H1 (cell line): ENCODE data around the gene RAB10. TPM values are rescaled to one million over a fixed set of nuclear protein-coding genes. Genes with fewer than 3 reads are reported as not detected.

Source experiments
- CTCF ChIA-PET: fragments of 300-600 bp; sonication (Branson Sonifier 250); formaldehyde crosslinking; loops from one replicate; lab custom pipeline; 2021; ENCODE audit not compliant: partially characterized antibody; lab: Charles Lee
- POLR2A ChIA-PET: fragments of 300-600 bp; sonication (Branson Sonifier 250); formaldehyde crosslinking; loops from one replicate; lab custom pipeline; 2021; ENCODE audit warnings: inconsistent platforms; ENCODE audit not compliant: partially characterized antibody; lab: Charles Lee
- DNase-seq, 2 experiments: peaks; one replicate each; pipeline versions ENCODE4 v3.0.0 to v3.0.0-alpha.2; 2010 to 2022; ENCODE audit warnings: low spot score in 2 of 2, low read depth in 1 of 2, mixed read lengths in 1 of 2
- FAIRE-seq: peaks from 2 replicates; lab custom pipeline; 2011; peaks lifted over from hg19 to GRCh38; lab: Jason Lieb, UNC
- H2AFZ ChIP-seq: 2 replicates; pipeline ENCODE4 v1.8.1; 2012; ENCODE audit warnings: low read length, inconsistent platforms
- H2AK5ac ChIP-seq: 2 replicates; pipeline ENCODE4 v1.6.1; 2013; ENCODE audit warnings: low read depth, low read length
- H2BK120ac ChIP-seq: replicated peaks from 2 replicates; pipeline ENCODE3; 2013; ENCODE audit warnings: low read depth, low read length, inconsistent platforms
- H2BK12ac ChIP-seq: 2 replicates; pipeline ENCODE4 v1.6.1; 2013; ENCODE audit warnings: low read depth, low read length
- H2BK15ac ChIP-seq: 2 replicates; pipeline ENCODE4 v1.6.1; 2013; ENCODE audit warnings: low read length
- H2BK20ac ChIP-seq: 2 replicates; pipeline ENCODE4 v1.6.1; 2013; ENCODE audit warnings: low read length
- H2BK5ac ChIP-seq: 2 replicates; pipeline ENCODE4 v1.6.1; 2013; ENCODE audit warnings: low read depth, low read length
- H3K14ac ChIP-seq: 2 replicates; pipeline ENCODE4 v1.6.1; 2013; ENCODE audit warnings: inconsistent platforms; ENCODE audit not compliant: insufficient read length
- H3K18ac ChIP-seq: 2 replicates; pipeline ENCODE4 v1.6.1; 2013; ENCODE audit warnings: low read length; ENCODE audit errors: extremely low read depth
- H3K23ac ChIP-seq: 2 replicates; pipeline ENCODE4 v1.6.1; 2013; ENCODE audit warnings: inconsistent platforms; ENCODE audit not compliant: insufficient read length
- H3K23me2 ChIP-seq: 2 replicates; pipeline ENCODE4 v1.6.1; 2013; ENCODE audit warnings: low read depth, low read length
- H3K27ac ChIP-seq: 2 replicates; pipeline ENCODE4 v1.6.1; 2011; ENCODE audit warnings: low read depth, low read length, inconsistent platforms
- H3K27me3 ChIP-seq, 4 experiments: replicated peaks in 1 of 4; 1 replicate in 1 of 4; 2 replicates in 3 of 4; pipeline versions ENCODE4 v1.6.1 to v1.8.1; 2011 to 2013; ENCODE audit warnings: low read length in 3 of 4, mild to moderate bottlenecking in 3 of 4, inconsistent platforms in 2 of 4, mixed read lengths in 2 of 4, moderate library complexity in 1 of 4; ENCODE audit not compliant: control insufficient read depth in 3 of 4, insufficient read depth in 3 of 4; ENCODE audit errors: extremely low read depth in 1 of 4
- H3K36me3 ChIP-seq, 4 experiments: 2 replicates each; pipeline versions ENCODE4 v1.6.1 to v1.8.1; 2011 to 2013; ENCODE audit warnings: mild to moderate bottlenecking in 4 of 4, low read length in 3 of 4, moderate library complexity in 2 of 4, control low read depth in 1 of 4, inconsistent platforms in 1 of 4; ENCODE audit not compliant: insufficient read depth in 4 of 4, control insufficient read depth in 2 of 4
- H3K4ac ChIP-seq: replicated peaks from 2 replicates; pipeline ENCODE3; 2013; ENCODE audit warnings: low read length, low read depth, mixed read lengths, inconsistent platforms; ENCODE audit not compliant: insufficient read length
- H3K4me1 ChIP-seq, 4 experiments: replicated peaks in 1 of 4; 1 replicate in 1 of 4; 2 replicates in 3 of 4; pipeline versions ENCODE4 v1.6.1 to v1.8.1; 2011 to 2013; ENCODE audit warnings: low read length in 3 of 4, inconsistent platforms in 2 of 4, mixed read lengths in 1 of 4; ENCODE audit not compliant: insufficient read depth in 4 of 4, control insufficient read depth in 3 of 4
- H3K4me2 ChIP-seq, 2 experiments: 2 replicates each; pipeline versions ENCODE4 v1.6.1 to v1.8.1; 2011 to 2013; ENCODE audit warnings: low read depth in 2 of 2, low read length in 2 of 2, control low read depth in 1 of 2, inconsistent platforms in 1 of 2, mild to moderate bottlenecking in 1 of 2; ENCODE audit not compliant: insufficient read depth in 1 of 2
- H3K4me3 ChIP-seq, 4 experiments: fragments of 200-600, 300-600 bp in 1 of 4; sonication (generic), shearing (Covaris generic), sonication (Bioruptor Twin) in 1 of 4; 2 replicates each; pipeline versions ENCODE4 v1.5.1 to v1.8.1; 2011 to 2016; ENCODE audit warnings: low read length in 4 of 4, low read depth in 3 of 4, control low read depth in 2 of 4, inconsistent platforms in 2 of 4, mild to moderate bottlenecking in 2 of 4, mixed read lengths in 1 of 4, moderate library complexity in 1 of 4; ENCODE audit not compliant: insufficient read depth in 2 of 4; ENCODE audit errors: extremely low read depth in 1 of 4
- H3K56ac ChIP-seq: replicated peaks from 2 replicates; pipeline ENCODE3; 2013; ENCODE audit warnings: low read depth, mild to moderate bottlenecking, mixed read lengths, low read length, inconsistent platforms; ENCODE audit not compliant: insufficient read length
- H3K79me1 ChIP-seq: 2 replicates; pipeline ENCODE4 v1.6.1; 2013; ENCODE audit warnings: low read depth, low read length, control low read depth
- H3K79me2 ChIP-seq, 2 experiments: 2 replicates each; pipeline versions ENCODE4 v1.6.1 to v1.8.1; 2012 to 2013; ENCODE audit warnings: low read length in 2 of 2, mild to moderate bottlenecking in 2 of 2, inconsistent platforms in 1 of 2; ENCODE audit not compliant: insufficient read depth in 2 of 2, control insufficient read depth in 1 of 2
- H3K9ac ChIP-seq, 4 experiments: replicated peaks in 1 of 4; 1 replicate in 1 of 4; 2 replicates in 3 of 4; pipeline versions ENCODE4 v1.6.1 to v1.8.1; 2011 to 2013; ENCODE audit warnings: low read depth in 3 of 4, low read length in 3 of 4, control low read depth in 2 of 4, mild to moderate bottlenecking in 2 of 4, moderate library complexity in 2 of 4, inconsistent platforms in 1 of 4; ENCODE audit errors: extremely low read depth in 1 of 4
- H3K9me3 ChIP-seq, 2 experiments: 2 replicates each; pipeline versions ENCODE4 v1.6.1 to v1.8.1; 2012 to 2013; ENCODE audit warnings: mild to moderate bottlenecking in 2 of 2, moderate library complexity in 2 of 2, control low read depth in 1 of 2, inconsistent platforms in 1 of 2, low read depth in 1 of 2, low read length in 1 of 2, mixed read lengths in 1 of 2; ENCODE audit not compliant: insufficient read depth in 2 of 2
- H4K20me1 ChIP-seq, 2 experiments: replicated peaks in 1 of 2; 2 replicates each; pipeline versions ENCODE3 to v1.8.1; 2011 to 2013; ENCODE audit warnings: inconsistent platforms in 2 of 2, low read length in 2 of 2, mild to moderate bottlenecking in 1 of 2; ENCODE audit not compliant: insufficient read depth in 2 of 2, control insufficient read depth in 1 of 2
- H4K5ac ChIP-seq: 2 replicates; pipeline ENCODE4 v1.6.1; 2013; ENCODE audit warnings: low read length, low read depth, mixed read lengths, inconsistent platforms; ENCODE audit not compliant: insufficient read length
- H4K8ac ChIP-seq: 2 replicates; pipeline ENCODE4 v1.8.0; 2013; ENCODE audit warnings: mild to moderate bottlenecking, moderate library complexity, low read length, inconsistent platforms; ENCODE audit not compliant: insufficient read depth; ENCODE audit errors: extremely low read depth
- H4K91ac ChIP-seq: replicated peaks from 2 replicates; pipeline ENCODE3; 2013; ENCODE audit warnings: low read length, mixed read lengths, inconsistent platforms; ENCODE audit not compliant: insufficient read length
- CBX5 ChIP-seq: fragments of 300-800, 300-1000 bp; sonication (generic); IDR thresholded peaks from 2 replicates; pipeline ENCODE4 v1.7.1; 2016; ENCODE audit warnings: antibody characterized with exemption, low read length, low read depth
- CREB1 ChIP-seq: IDR thresholded peaks from 2 replicates; pipeline ENCODE4 v1.6.1; 2012; ENCODE audit warnings: inconsistent platforms
- CTBP2 ChIP-seq: IDR thresholded peaks from 2 replicates; pipeline ENCODE4 v1.7.0; 2011; ENCODE audit warnings: borderline replicate concordance, mild to moderate bottlenecking, moderate library complexity, mixed read lengths, low read length; ENCODE audit not compliant: insufficient read depth, insufficient read length
- HDAC6 ChIP-seq: IDR thresholded peaks from one replicate; pipeline ENCODE4 v1.7.1; 2012; ENCODE audit warnings: low read depth, mild to moderate bottlenecking, inconsistent platforms, low read length, moderate library complexity
- PHF8 ChIP-seq: fragments of 200-600 bp; sonication (generic); conservative IDR thresholded peaks from 2 replicates; pipeline ENCODE4 v1.7.1; 2012; ENCODE audit warnings: low read depth, mild to moderate bottlenecking, inconsistent platforms, low read length, moderate library complexity
- POU5F1 ChIP-seq: IDR thresholded peaks from 2 replicates; pipeline ENCODE4 v1.6.1; 2011; ENCODE audit warnings: low read depth, mild to moderate bottlenecking, low read length, moderate library complexity
- SRF ChIP-seq: IDR thresholded peaks from 2 replicates; pipeline ENCODE4 v1.6.1; 2011; ENCODE audit warnings: mild to moderate bottlenecking, low read depth, low read length, moderate library complexity
- SUZ12 ChIP-seq: fragments of 200-600 bp; sonication (generic); IDR thresholded peaks from 2 replicates; pipeline ENCODE4 v1.6.1; 2012; ENCODE audit warnings: mild to moderate bottlenecking, inconsistent platforms, low read length, moderate library complexity, mixed read lengths
- WGBS, 2 experiments: shearing (Covaris generic) in 1 of 2; methylation state at CpG; one replicate each; pipeline versions ENCODE4 v1.1.6 to v1.1.7; 2013 to 2015; ENCODE audit warnings: low lambda C conversion rate in 2 of 2, mixed read lengths in 2 of 2, inconsistent platforms in 1 of 2, low coverage in 1 of 2, missing lambda C conversion rate in 1 of 2; ENCODE audit not compliant: insufficient replicate concordance in 2 of 2, insufficient coverage in 1 of 2, insufficient read length in 1 of 2; ENCODE audit errors: extremely low coverage in 1 of 2, missing lambda C conversion rate in 1 of 2; 5-methylcytosine and 5-hydroxymethylcytosine counted together
- polyA plus RNA-seq, 7 experiments: library from polyadenylated mRNA; depleted of rRNA in 3 of 7; stranded (reverse) in 5 of 7; unstranded in 2 of 7; fragments of >200 nt in 5 of 7; fragments of 200-250 nt in 2 of 7; gene quantifications; 1 replicate in 5 of 7; 2 replicates in 1 of 7; 4 replicates in 1 of 7; pipeline versions ENCODE4 v1.2.1 to v1.2.3, GENCODE V29; 2011 to 2013; ENCODE audit warnings: missing spikeins in 2 of 7, mixed read lengths in 2 of 7
- total RNA-seq: library from RNA; stranded (reverse); fragmentation: NEBNext Ultra II Directional; extraction: Animal tissue kit (Norgen Biotek cat#: 25700); gene quantifications from 2 replicates; pipeline ENCODE4 v1.2.1, GENCODE V29; 2021

The RAB10 gene
- total and polyA plus RNA-seq, 2 of the 8 experiments (the other 6 are each of a cell fraction or from before 2014, with no cell fraction given): 42.6 to 136 TPM

DNA sequence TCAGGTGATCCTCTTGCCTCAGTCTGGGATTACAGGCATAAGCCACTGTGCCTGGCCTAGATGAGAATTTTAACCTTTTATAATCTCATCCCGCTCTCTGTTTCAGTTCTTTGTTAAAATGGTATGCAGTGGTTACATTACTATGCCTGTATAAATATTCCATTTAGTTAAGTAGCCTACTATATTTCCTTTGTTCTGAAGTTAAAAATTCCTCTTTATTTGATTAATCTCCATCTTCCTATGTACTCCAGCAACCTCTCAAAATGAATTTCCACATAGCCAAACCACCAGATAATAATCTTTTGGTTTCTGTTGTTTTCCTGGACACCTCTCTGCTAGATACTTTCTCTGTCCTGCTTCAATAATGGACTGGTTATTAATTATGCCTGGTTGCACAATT is 15.8 kb downstream of the RAB10 start:
- Histone ChIP-seq H2BK12ac (no peak overlapping the region), H4K5ac (no peak overlapping the region), H2AK5ac (no peak overlapping the region), H3K4me2 (no peak overlapping the region), H3K79me1 (no peaks in the 10 kb centered on the region; the same call in 1 of the 2 replicates), H3K9ac (no peak overlapping the region), H2BK5ac (no peak overlapping the region), H3K18ac (no peak overlapping the region), H3K23me2 (no peaks in the 10 kb centered on the region), H3K4me1 (no peaks in the 10 kb centered on the region), H3K23ac (no peak overlapping the region), H2BK120ac (no peak overlapping the region), H3K9me3 (no peaks in the 10 kb centered on the region), H3K56ac (no peak overlapping the region), H4K91ac (no peak overlapping the region), H3K36me3 (no peaks in the 10 kb centered on the region), H3K27ac (no peak overlapping the region), H3K14ac (no peak overlapping the region), H2AFZ (no peak overlapping the region), H3K4ac (no peak overlapping the region), H2BK15ac (no peak overlapping the region), H3K79me2 (peaks cover 28 to 96% of the 10 kb centered on the region in 2 experiments), H4K20me1 (peaks cover 3 to 13% of the 10 kb centered on the region in 2 experiments), H4K8ac (no peak overlapping the region), H3K27me3 (no peaks in the 10 kb centered on the region), H2BK20ac (no peak overlapping the region), H3K4me3 (no peak overlapping the region)
- FAIRE-seq (no peak), DNase-seq (no peak)
- ChIA-PET CTCF (no interaction called here), POLR2A (no interaction called here)
- 100% methylated on average over 1 of the region's 1 CpG; no CpG with 5 or more reads in 1 of the 2 experiments for WGBS, 2 experiments
- TF ChIP-seq HDAC6: no peak
- TF ChIP-seq CTBP2: no peak
- no peak for TF ChIP-seq CBX5
- TF ChIP-seq SRF: no peak
- no peak for TF ChIP-seq SUZ12
- TF ChIP-seq PHF8: no peak
- no peak for TF ChIP-seq POU5F1
- no peak for TF ChIP-seq CREB1
